Skeletal muscle satellite cell (primary cell): Measurements from ENCODE around the gene KIN.
"Not testable (repeated sequence)": the region's sequence is repeated elsewhere in the genome, so short reads cannot be mapped to it uniquely, and the experiment has no call there.

ENCODE experiments used
- H3K27me3 ChIP-seq: 2 replicates; pipeline ENCODE4 v1.7.0; 2013; ENCODE audit warnings: low read length; ENCODE audit not compliant: control insufficient read depth, insufficient read depth
- H3K36me3 ChIP-seq: 2 replicates; pipeline ENCODE4 v1.7.0; 2013; ENCODE audit warnings: mild to moderate bottlenecking, control low read depth, low read length; ENCODE audit not compliant: insufficient read depth
- H3K4me1 ChIP-seq: 2 replicates; pipeline ENCODE4 v1.7.0; 2013; ENCODE audit warnings: low read length; ENCODE audit not compliant: control insufficient read depth, insufficient read depth
- H3K4me2 ChIP-seq: 2 replicates; pipeline ENCODE4 v1.7.0; 2013; ENCODE audit warnings: mild to moderate bottlenecking, low read length
- H3K4me3 ChIP-seq: 2 replicates; pipeline ENCODE4 v1.7.0; 2013; ENCODE audit warnings: low read length
- H3K9ac ChIP-seq: 2 replicates; pipeline ENCODE4 v1.7.0; 2013; ENCODE audit warnings: mild to moderate bottlenecking, low read depth, low read length, moderate library complexity
- H3K9me3 ChIP-seq: replicated peaks from 2 replicates; pipeline ENCODE4 v1.7.0; 2013; ENCODE audit warnings: mild to moderate bottlenecking, control low read depth, low read length

KIN gene

GRCh38 chr10:7817576-7817975 lies 29.8 kb upstream of the KIN start:
- Histone ChIP-seq H3K9ac (no peak overlapping the region), H3K4me3 (peak overlapping the region; percentile 98), H3K4me1 (peaks cover 5% of the 10 kb centered on the region), H3K9me3 (no peaks in the 10 kb centered on the region), H3K36me3 (peaks cover 4% of the 10 kb centered on the region), H3K4me2 (peak overlapping the region; percentile 95), H3K27me3 (peaks cover 17% of the 10 kb centered on the region)

GRCh38 chr10:7813481-7813880 lies 25.7 kb upstream of the KIN start:
- H3K4me3 ChIP-seq, result no peak overlapping the region
- no peaks in the 10 kb centered on the region for H3K4me1 ChIP-seq
- H3K9ac ChIP-seq, result no peak overlapping the region
- peaks cover 8% of the 10 kb centered on the region for H3K36me3 ChIP-seq
- no peaks in the 10 kb centered on the region for H3K9me3 ChIP-seq
- H3K27me3 ChIP-seq, result peaks cover 17% of the 10 kb centered on the region
- no peak overlapping the region for H3K4me2 ChIP-seq

GRCh38 chr10:7811743-7812142 lies 23.9 kb upstream of the KIN start:
- not testable (repeated sequence) for H3K27me3 ChIP-seq, H3K4me1 ChIP-seq, H3K4me3 ChIP-seq, H3K9me3 ChIP-seq, H3K4me2 ChIP-seq, H3K9ac ChIP-seq
- H3K36me3 ChIP-seq, result peaks cover 25% of the 10 kb centered on the region

- peaks cover 27% of the 10 kb centered on the region for H3K36me3 ChIP-seq
- no peaks in the 10 kb centered on the region for H3K9me3 ChIP-seq
- H3K4me2 ChIP-seq, result no peak overlapping the region
- no peak overlapping the region for H3K4me3 ChIP-seq
- no peak overlapping the region for H3K9ac ChIP-seq
- no peaks in the 10 kb centered on the region for H3K4me1 ChIP-seq
- H3K27me3 ChIP-seq, result peaks cover 8% of the 10 kb centered on the region
Measured at GRCh38 chr10:7811000-7811399, 23.2 kb upstream of the KIN start.

GRCh38 chr10:7810443-7810842 lies 22.6 kb upstream of the KIN start:
- Histone ChIP-seq H3K4me3 (no peak overlapping the region), H3K4me1 (no peaks in the 10 kb centered on the region), H3K36me3 (peaks cover 27% of the 10 kb centered on the region)

GRCh38 chr10:7808686-7809267 lies 21.0 kb upstream of the KIN start:
- no peak overlapping the region for H3K9ac ChIP-seq
- H3K4me2 ChIP-seq, result no peak overlapping the region
- H3K9me3 ChIP-seq, result no peaks in the 10 kb centered on the region
- H3K4me1 ChIP-seq, result no peaks in the 10 kb centered on the region
- H3K4me3 ChIP-seq, result no peak overlapping the region
- no peaks in the 10 kb centered on the region for H3K27me3 ChIP-seq
- H3K36me3 ChIP-seq, result peaks cover 42% of the 10 kb centered on the region

More at GRCh38 chr10:7810443-7810842, 22.6 kb upstream of the KIN start:
- H3K27me3 ChIP-seq, result peaks cover 4% of the 10 kb centered on the region
- no peak overlapping the region for H3K9ac ChIP-seq
- H3K4me2 ChIP-seq, result no peak overlapping the region
- H3K9me3 ChIP-seq, result no peaks in the 10 kb centered on the region

- Histone ChIP-seq H3K4me2 (no peak overlapping the region), H3K9me3 (no peaks in the 10 kb centered on the region), H3K9ac (no peak overlapping the region), H3K36me3 (peaks cover 78% of the 10 kb centered on the region), H3K27me3 (no peaks in the 10 kb centered on the region), H3K4me3 (no peak overlapping the region), H3K4me1 (no peaks in the 10 kb centered on the region)
Measured at GRCh38 chr10:7804741-7805140, 16.9 kb upstream of the KIN start.

- no peak overlapping the region for H3K4me3 ChIP-seq
- H3K9ac ChIP-seq, result no peak overlapping the region
- H3K27me3 ChIP-seq, result no peaks in the 10 kb centered on the region
- no peaks in the 10 kb centered on the region for H3K9me3 ChIP-seq
- H3K36me3 ChIP-seq, result peaks cover 81% of the 10 kb centered on the region
- no peak overlapping the region for H3K4me2 ChIP-seq
- no peaks in the 10 kb centered on the region for H3K4me1 ChIP-seq
Measured at GRCh38 chr10:7804216-7804615, 16.4 kb upstream of the KIN start.

GRCh38 chr10:7802606-7803005 lies 14.8 kb upstream of the KIN start:
- no peaks in the 10 kb centered on the region for H3K27me3 ChIP-seq
- no peak overlapping the region for H3K4me2 ChIP-seq
- peaks cover 7% of the 10 kb centered on the region for H3K4me1 ChIP-seq
- H3K9me3 ChIP-seq, result no peaks in the 10 kb centered on the region
- H3K9ac ChIP-seq, result no peak overlapping the region
- H3K4me3 ChIP-seq, result no peak overlapping the region
- peaks cover 76% of the 10 kb centered on the region for H3K36me3 ChIP-seq

GRCh38 chr10:7797582-7797981 lies 9.8 kb upstream of the KIN start:
- H3K9ac ChIP-seq, result peak overlapping the region; percentile 66
- H3K36me3 ChIP-seq, result peaks cover 45% of the 10 kb centered on the region
- no peaks in the 10 kb centered on the region for H3K27me3 ChIP-seq
- peaks cover 23% of the 10 kb centered on the region for H3K4me1 ChIP-seq
- peak overlapping the region; percentile 58 for H3K4me2 ChIP-seq
- H3K4me3 ChIP-seq, result no peak overlapping the region
- H3K9me3 ChIP-seq, result no peaks in the 10 kb centered on the region

- peaks cover 28% of the 10 kb centered on the region for H3K4me1 ChIP-seq
- no peak overlapping the region for H3K4me2 ChIP-seq
- H3K27me3 ChIP-seq, result no peaks in the 10 kb centered on the region
- H3K4me3 ChIP-seq, result no peak overlapping the region
- H3K9me3 ChIP-seq, result no peaks in the 10 kb centered on the region
- H3K9ac ChIP-seq, result no peak overlapping the region
- H3K36me3 ChIP-seq, result peaks cover 26% of the 10 kb centered on the region
Measured at GRCh38 chr10:7795605-7796004, 7.8 kb upstream of the KIN start.

GRCh38 chr10:7794251-7795026 lies 6.6 kb upstream of the KIN start:
- no peaks in the 10 kb centered on the region for H3K27me3 ChIP-seq
- H3K4me3 ChIP-seq, result no peak overlapping the region
- peaks cover 18% of the 10 kb centered on the region for H3K36me3 ChIP-seq
- H3K4me2 ChIP-seq, result peak overlapping the region; percentile 9
- H3K9me3 ChIP-seq, result no peaks in the 10 kb centered on the region
- H3K4me1 ChIP-seq, result peaks cover 39% of the 10 kb centered on the region
- no peak overlapping the region for H3K9ac ChIP-seq
